PC-9 (cell line): Measurements from ENCODE around the gene BCR. TPM values are rescaled to one million over a fixed set of nuclear protein-coding genes. Genes with fewer than 3 reads are reported as not detected.

ENCODE experiments used
- BruUV-seq: library from RNA; stranded (reverse); fragments of 400-500 nt; replicated peaks from 2 replicates; lab custom pipeline; 2021; lab: Mats Ljungman, UMichigan
- CTCF ChIA-PET: fragments of 300-600 bp; sonication (Branson Sonifier 250); formaldehyde crosslinking; loops from one replicate; lab custom pipeline; 2022; ENCODE audit warnings: antibody characterized with exemption; lab: Charles Lee
- POLR2A ChIA-PET: fragments of 300-600 bp; sonication (Branson Sonifier 250); formaldehyde crosslinking; loops from one replicate; lab custom pipeline; 2022; ENCODE audit warnings: antibody characterized with exemption; ENCODE audit not compliant: unreplicated experiment; lab: Charles Lee
- DNase-seq, 2 experiments: peaks; one replicate each; pipeline versions ENCODE4 v3.0.0 to v3.0.0-alpha.2; 2015 to 2022; ENCODE audit warnings: mixed read lengths in 1 of 2
- H2AFZ ChIP-seq: fragments of 200-600 bp; sonication (generic); 2 replicates; pipeline ENCODE4 v1.8.1; 2017; ENCODE audit warnings: antibody characterized with exemption
- H3F3A ChIP-seq: fragments of 200-600 bp; sonication (generic); 2 replicates; pipeline ENCODE4 v1.8.1; 2017; ENCODE audit warnings: antibody characterized with exemption, mild to moderate bottlenecking, low read depth; ENCODE audit not compliant: insufficient read depth
- H3K27ac ChIP-seq: fragments of 200-600 bp; sonication (generic); 2 replicates; pipeline ENCODE4 v1.6.1; 2016; ENCODE audit warnings: mixed run types
- H3K27me3 ChIP-seq: fragments of 200-600 bp; sonication (generic); 2 replicates; pipeline ENCODE4 v1.6.1; 2016; ENCODE audit warnings: low read depth, mixed run types; ENCODE audit not compliant: insufficient read depth
- H3K36me3 ChIP-seq: fragments of 200-600 bp; sonication (generic); 2 replicates; pipeline ENCODE4 v1.6.1; 2016; ENCODE audit warnings: low read depth, mixed run types
- H3K4me1 ChIP-seq: fragments of 200-600 bp; sonication (generic); replicated peaks from 2 replicates; pipeline ENCODE4 v1.6.1; 2016; ENCODE audit warnings: mixed run types; ENCODE audit not compliant: insufficient read depth
- H3K4me2 ChIP-seq: fragments of 200-600 bp; sonication (generic); 2 replicates; pipeline ENCODE4 v1.6.1; 2017; ENCODE audit warnings: mixed run types
- H3K4me3 ChIP-seq: fragments of 200-600 bp; sonication (generic); 2 replicates; pipeline ENCODE4 v1.6.1; 2016; ENCODE audit warnings: mixed run types
- H3K79me2 ChIP-seq: fragments of 200-600 bp; sonication (generic); 2 replicates; pipeline ENCODE4 v1.6.1; 2017; ENCODE audit warnings: low read depth, mixed run types
- H3K9me2 ChIP-seq: fragments of 200-600 bp; sonication (generic); 2 replicates; pipeline ENCODE4 v1.8.1; 2017; ENCODE audit warnings: mild to moderate bottlenecking; ENCODE audit not compliant: insufficient read depth
- H3K9me3 ChIP-seq: fragments of 200-600 bp; sonication (generic); 2 replicates; pipeline ENCODE4 v1.8.1; 2016; ENCODE audit warnings: low read depth; ENCODE audit not compliant: insufficient read depth
- H4K20me1 ChIP-seq: fragments of 200-600 bp; sonication (generic); 2 replicates; pipeline ENCODE4 v1.8.1; 2017; ENCODE audit not compliant: insufficient read depth
- EZH2 ChIP-seq: fragments of 200-600 bp; sonication (generic); IDR thresholded peaks from 2 replicates; pipeline ENCODE4 v1.8.0; 2017; ENCODE audit warnings: antibody characterized with exemption, low read depth
- intact Hi-C: fragments of 100-400 bp; cut with micrococcal nuclease; formaldehyde crosslinking; loops from one replicate; pipeline ENCODE4 v1.10.0; 2022; ENCODE audit not compliant: unreplicated experiment
- total RNA-seq: library from RNA; stranded (reverse); gene quantifications from 2 replicates; pipeline ENCODE4 v1.2.3, GENCODE V29; 2021
- TF ChIP-seq, protein P1 (sequence below): fragments of 200-600 bp; sonication (generic); conservative IDR thresholded peaks from 2 replicates; pipeline ENCODE4 v1.6.1; 2017; ENCODE audit warnings: mixed run types, antibody characterized with exemption, mild to moderate bottlenecking, moderate library complexity

BCR gene
- total RNA-seq, 1 experiment from 2014 or later, result 47.8 TPM

- no peak for DNase-seq
- no TSS peak for BruUV-seq
- Histone ChIP-seq H3K27me3 (no peaks in the 10 kb centered on the region), H3K36me3 (no peaks in the 10 kb centered on the region), H3K4me3 (no peak overlapping the region), H3K4me1 (peaks cover 13% of the 10 kb centered on the region; the same call in 1 of the 2 replicates), H4K20me1 (peaks cover 57% of the 10 kb centered on the region), H3K9me3 (no peaks in the 10 kb centered on the region), H3K9me2 (no peaks in the 10 kb centered on the region), H3F3A (0 out of 2 replicates have a peak, but pooled peaks cover 6% of the 10 kb centered on the region), H3K4me2 (no peak overlapping the region), H3K79me2 (peaks cover 88% of the 10 kb centered on the region), H3K27ac (no peak overlapping the region), H2AFZ (no peak overlapping the region)
- intact Hi-C loops, result no loop called here
- ChIA-PET POLR2A (no interaction called here), CTCF (no interaction called here)
- TF ChIP-seq EZH2, result no peak
- TF ChIP-seq, protein P1, sequence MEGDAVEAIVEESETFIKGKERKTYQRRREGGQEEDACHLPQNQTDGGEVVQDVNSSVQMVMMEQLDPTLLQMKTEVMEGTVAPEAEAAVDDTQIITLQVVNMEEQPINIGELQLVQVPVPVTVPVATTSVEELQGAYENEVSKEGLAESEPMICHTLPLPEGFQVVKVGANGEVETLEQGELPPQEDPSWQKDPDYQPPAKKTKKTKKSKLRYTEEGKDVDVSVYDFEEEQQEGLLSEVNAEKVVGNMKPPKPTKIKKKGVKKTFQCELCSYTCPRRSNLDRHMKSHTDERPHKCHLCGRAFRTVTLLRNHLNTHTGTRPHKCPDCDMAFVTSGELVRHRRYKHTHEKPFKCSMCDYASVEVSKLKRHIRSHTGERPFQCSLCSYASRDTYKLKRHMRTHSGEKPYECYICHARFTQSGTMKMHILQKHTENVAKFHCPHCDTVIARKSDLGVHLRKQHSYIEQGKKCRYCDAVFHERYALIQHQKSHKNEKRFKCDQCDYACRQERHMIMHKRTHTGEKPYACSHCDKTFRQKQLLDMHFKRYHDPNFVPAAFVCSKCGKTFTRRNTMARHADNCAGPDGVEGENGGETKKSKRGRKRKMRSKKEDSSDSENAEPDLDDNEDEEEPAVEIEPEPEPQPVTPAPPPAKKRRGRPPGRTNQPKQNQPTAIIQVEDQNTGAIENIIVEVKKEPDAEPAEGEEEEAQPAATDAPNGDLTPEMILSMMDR, result no peak
These were observed 20.6 kb downstream of the BCR start for GRCh38 chr22:23200898-23201297.

DNA sequence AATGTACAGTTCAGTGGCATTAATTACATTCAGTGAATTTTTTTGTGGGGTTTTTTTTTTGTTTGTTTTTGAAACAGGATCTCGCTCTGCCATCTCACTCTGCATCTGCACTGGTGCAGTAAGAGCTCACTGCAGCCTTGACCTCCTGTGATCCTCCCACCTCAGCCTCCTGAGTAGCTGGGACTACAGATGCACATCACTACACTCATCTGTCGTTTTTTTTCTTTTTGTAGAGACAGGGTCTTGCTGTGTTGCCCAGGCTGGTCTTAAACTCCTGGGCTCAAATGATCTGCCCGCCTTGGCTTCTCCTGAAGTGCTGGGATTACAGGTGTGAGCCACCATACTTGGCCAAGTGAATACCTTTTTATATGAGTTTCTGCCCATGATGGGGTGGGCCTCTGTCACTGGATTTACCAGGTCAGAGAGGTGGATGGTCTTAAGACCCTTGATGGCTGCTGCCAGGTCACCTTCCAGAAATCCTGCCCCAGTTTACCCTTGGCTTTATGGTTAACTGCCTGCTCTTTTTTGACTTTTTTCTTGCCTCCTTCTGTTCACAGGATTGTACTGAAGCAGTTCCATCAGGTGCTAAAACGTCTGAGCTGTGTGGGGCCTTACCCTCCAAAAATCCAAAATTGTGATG is 22.6 kb downstream of the BCR start:
- Histone ChIP-seq H3K27me3 (no peaks in the 10 kb centered on the region), H3K9me2 (no peaks in the 10 kb centered on the region), H3K4me3 (no peak overlapping the region), H3K4me2 (no peak overlapping the region), H3K36me3 (no peaks in the 10 kb centered on the region), H3K79me2 (peaks cover 82% of the 10 kb centered on the region), H3F3A (0 out of 2 replicates have a peak, but pooled peaks cover 6% of the 10 kb centered on the region), H4K20me1 (peaks cover 42% of the 10 kb centered on the region), H3K9me3 (no peaks in the 10 kb centered on the region), H3K4me1 (peaks cover 13% of the 10 kb centered on the region; the same call in 1 of the 2 replicates), H3K27ac (no peak overlapping the region), H2AFZ (no peak overlapping the region)
- POLR2A ChIA-PET, result no interaction called here
- no peak for TF ChIP-seq EZH2
- TF ChIP-seq, protein P1, result no peak
- intact Hi-C loops, result no loop called here
- DNase-seq, result no peak
- no TSS peak for BruUV-seq
- CTCF ChIA-PET, result interaction anchor here (0.5 to 0.7 kb wide), 2 partner anchors 19 to 118 kb away, joined by 3 to 4 read pairs; no protein-coding TSS in a partner anchor

GRCh38 chr22:23203452-23204124 is 23.3 kb downstream of the BCR start:
- TF ChIP-seq EZH2, result no peak
- TF ChIP-seq, protein P1, result no peak
- DNase-seq, result no peak
- Histone ChIP-seq H4K20me1 (peaks cover 38% of the 10 kb centered on the region), H3K4me3 (no peak overlapping the region), H3K27ac (no peak overlapping the region), H3K79me2 (peaks cover 79% of the 10 kb centered on the region), H3K27me3 (no peaks in the 10 kb centered on the region), H3K4me1 (peaks cover 13% of the 10 kb centered on the region; the same call in 1 of the 2 replicates), H3F3A (0 out of 2 replicates have a peak, but pooled peaks cover 6% of the 10 kb centered on the region), H3K36me3 (no peaks in the 10 kb centered on the region), H2AFZ (no peak overlapping the region), H3K4me2 (no peak overlapping the region), H3K9me2 (no peaks in the 10 kb centered on the region), H3K9me3 (no peaks in the 10 kb centered on the region)
- POLR2A ChIA-PET, result no interaction called here
- BruUV-seq, result no TSS peak
- intact Hi-C loops, result no loop called here
- CTCF ChIA-PET, result no interaction called here
